A673 (cell line): ENCODE data around the gene STAP1. TPM values are rescaled to one million over a fixed set of nuclear protein-coding genes. Genes with fewer than 3 reads are reported as not detected.
"Not testable (repeated sequence)": the region's sequence is repeated elsewhere in the genome, so short reads cannot be mapped to it uniquely, and the experiment has no call there.

Experiments used
- BruUV-seq: library from RNA; stranded (reverse); fragments of 400-500 nt; replicated peaks from 2 replicates; lab custom pipeline; 2021; lab: Mats Ljungman, UMichigan
- CTCF ChIA-PET: fragments of 300-600 bp; sonication (Branson Sonifier 250); formaldehyde crosslinking; loops from one replicate; lab custom pipeline; 2022; ENCODE audit warnings: antibody characterized with exemption; lab: Charles Lee
- POLR2A ChIA-PET: fragments of 300-600 bp; sonication (Branson Sonifier 250); formaldehyde crosslinking; loops from one replicate; lab custom pipeline; 2022; ENCODE audit warnings: antibody characterized with exemption; ENCODE audit not compliant: low non-redundant PET; lab: Charles Lee
- DNase-seq: peaks from one replicate; pipeline ENCODE4 v3.0.0-alpha.2; 2015; ENCODE audit warnings: low spot score
- H3K27ac ChIP-seq: fragments of 200-600 bp; sonication (generic); 2 replicates; pipeline ENCODE4 v1.5.1; 2016; ENCODE audit warnings: mixed run types, low read depth, mild to moderate bottlenecking, mixed read lengths, antibody characterized with exemption, low read length; ENCODE audit not compliant: poor library complexity, severe bottlenecking
- H3K27me3 ChIP-seq: fragments of 200-600 bp; sonication (generic); replicated peaks from 2 replicates; pipeline ENCODE4 v1.6.1; 2017; ENCODE audit warnings: mixed run types, low read depth, mild to moderate bottlenecking, mixed read lengths, antibody characterized with exemption, low read length; ENCODE audit not compliant: insufficient read depth, poor library complexity
- H3K36me3 ChIP-seq: fragments of 200-600 bp; sonication (generic); 2 replicates; pipeline ENCODE4 v1.6.1; 2016; ENCODE audit warnings: mixed run types, mild to moderate bottlenecking, mixed read lengths, antibody characterized with exemption, low read length; ENCODE audit not compliant: insufficient read depth, poor library complexity, severe bottlenecking
- H3K4me1 ChIP-seq: fragments of 200-600 bp; sonication (generic); 2 replicates; pipeline ENCODE4 v1.6.1; 2017; ENCODE audit warnings: mixed run types, mild to moderate bottlenecking, mixed read lengths, antibody characterized with exemption, low read length; ENCODE audit not compliant: insufficient read depth, poor library complexity, severe bottlenecking
- H3K4me3 ChIP-seq: fragments of 200-600 bp; sonication (generic); 2 replicates; pipeline ENCODE4 v1.5.1; 2016; ENCODE audit warnings: low read depth, mixed run types, mild to moderate bottlenecking, mixed read lengths, low read length; ENCODE audit not compliant: poor library complexity, severe bottlenecking
- H3K9me3 ChIP-seq: fragments of 200-600 bp; sonication (generic); 2 replicates; pipeline ENCODE4 v1.6.1; 2016; ENCODE audit warnings: mixed run types, low read depth, mild to moderate bottlenecking, mixed read lengths, antibody characterized with exemption, low read length; ENCODE audit not compliant: poor library complexity, severe bottlenecking
- CTCF ChIP-seq: fragments of 300-800, 200-600 bp; sonication (generic); conservative IDR thresholded peaks from 2 replicates; pipeline ENCODE4 v1.5.1; 2017; ENCODE audit warnings: low read depth, mild to moderate bottlenecking, antibody characterized with exemption, low read length, moderate library complexity, mixed read lengths
- EZH2 ChIP-seq: fragments of 200-600 bp; sonication (generic); IDR thresholded peaks from 2 replicates; pipeline ENCODE4 v1.6.1; 2017; ENCODE audit warnings: borderline replicate concordance, low read depth, mild to moderate bottlenecking, mixed read lengths, antibody characterized with exemption, low read length; ENCODE audit not compliant: poor library complexity, severe bottlenecking
- intact Hi-C: fragments of 100-400 bp; cut with micrococcal nuclease; formaldehyde crosslinking; loops from one replicate; pipeline ENCODE4 v1.10.0; 2022; ENCODE audit not compliant: unreplicated experiment
- total RNA-seq: library from RNA; stranded (reverse); gene quantifications from 2 replicates; pipeline ENCODE4 v1.2.3, GENCODE V29; 2021

The STAP1 gene
- total RNA-seq, 1 experiment from 2014 or later = not detected

GRCh38 chr4:67635331-67635730 lies 76.8 kb downstream of the STAP1 start:
- no TSS peak for BruUV-seq
- intact Hi-C loops = no loop called here
- Histone ChIP-seq H3K4me1 (no peaks in the 10 kb centered on the region), H3K27ac (no peak overlapping the region), H3K9me3 (no peaks in the 10 kb centered on the region), H3K4me3 (no peak overlapping the region), H3K27me3 (no peaks in the 10 kb centered on the region), H3K36me3 (peaks cover 16% of the 10 kb centered on the region)
- no peak for DNase-seq
- CTCF ChIA-PET = no interaction called here
- POLR2A ChIA-PET = no interaction called here
- TF ChIP-seq EZH2 (no peak), CTCF (no peak)

GRCh38 chr4:67636978-67637377 lies 78.5 kb downstream of the STAP1 start:
- H3K36me3 ChIP-seq, H3K4me1 ChIP-seq, intact Hi-C loops, H3K27me3 ChIP-seq, DNase-seq, H3K27ac ChIP-seq, H3K9me3 ChIP-seq, POLR2A ChIA-PET, BruUV-seq, H3K4me3 ChIP-seq, CTCF ChIA-PET: not testable (repeated sequence)

- Histone ChIP-seq H3K36me3 (peaks cover 4% of the 10 kb centered on the region), H3K4me3 (no peak overlapping the region), H3K9me3 (no peaks in the 10 kb centered on the region), H3K27ac (no peak overlapping the region), H3K27me3 (no peaks in the 10 kb centered on the region), H3K4me1 (no peaks in the 10 kb centered on the region)
- TF ChIP-seq EZH2 = no peak
- TF ChIP-seq CTCF = no peak
- no TSS peak for BruUV-seq
- CTCF ChIA-PET = no interaction called here
- POLR2A ChIA-PET = no interaction called here
- intact Hi-C loops = no loop called here
- DNase-seq = no peak
These were observed 79.6 kb downstream of the STAP1 start for GRCh38 chr4:67638136-67638535.

GRCh38 chr4:67651536-67651935 lies 93.0 kb downstream of the STAP1 start:
- no peaks in the 10 kb centered on the region for H3K27me3 ChIP-seq
- DNase-seq = no peak
- no peaks in the 10 kb centered on the region for H3K9me3 ChIP-seq
- BruUV-seq = no TSS peak
- no peak overlapping the region for H3K27ac ChIP-seq
- no peak for TF ChIP-seq EZH2
- TF ChIP-seq CTCF = no peak
- intact Hi-C loops = no loop called here
- no peaks in the 10 kb centered on the region for H3K36me3 ChIP-seq
- CTCF ChIA-PET = no interaction called here
- H3K4me1 ChIP-seq = no peaks in the 10 kb centered on the region
- POLR2A ChIA-PET = no interaction called here
- H3K4me3 ChIP-seq = no peak overlapping the region
